ENCODE results near the gene EGF.

Gene EGF

DNA sequence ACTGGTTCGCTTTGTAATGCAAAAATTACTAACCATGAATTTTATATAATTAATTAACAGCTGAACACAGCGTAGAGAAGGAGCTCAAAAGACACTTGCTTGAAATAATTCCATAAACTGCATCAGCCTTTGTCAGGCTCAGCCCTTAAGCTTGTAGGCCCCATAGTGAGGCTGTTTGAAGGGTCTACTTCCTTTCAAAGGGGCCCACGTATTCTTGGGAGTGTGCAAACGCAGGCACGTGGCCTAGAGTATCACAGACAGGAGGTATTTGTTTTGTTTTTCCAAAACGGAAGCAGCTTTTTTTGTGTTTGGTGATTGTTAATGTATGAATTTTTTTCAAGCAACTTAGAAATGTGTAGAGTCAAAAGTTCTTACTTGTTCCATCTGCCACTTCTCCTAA is 25.6 kb upstream of the EGF start:
- no peak for DNase-seq (ENCODE audit: low spot score)
- TF ChIP-seq, protein P1, sequence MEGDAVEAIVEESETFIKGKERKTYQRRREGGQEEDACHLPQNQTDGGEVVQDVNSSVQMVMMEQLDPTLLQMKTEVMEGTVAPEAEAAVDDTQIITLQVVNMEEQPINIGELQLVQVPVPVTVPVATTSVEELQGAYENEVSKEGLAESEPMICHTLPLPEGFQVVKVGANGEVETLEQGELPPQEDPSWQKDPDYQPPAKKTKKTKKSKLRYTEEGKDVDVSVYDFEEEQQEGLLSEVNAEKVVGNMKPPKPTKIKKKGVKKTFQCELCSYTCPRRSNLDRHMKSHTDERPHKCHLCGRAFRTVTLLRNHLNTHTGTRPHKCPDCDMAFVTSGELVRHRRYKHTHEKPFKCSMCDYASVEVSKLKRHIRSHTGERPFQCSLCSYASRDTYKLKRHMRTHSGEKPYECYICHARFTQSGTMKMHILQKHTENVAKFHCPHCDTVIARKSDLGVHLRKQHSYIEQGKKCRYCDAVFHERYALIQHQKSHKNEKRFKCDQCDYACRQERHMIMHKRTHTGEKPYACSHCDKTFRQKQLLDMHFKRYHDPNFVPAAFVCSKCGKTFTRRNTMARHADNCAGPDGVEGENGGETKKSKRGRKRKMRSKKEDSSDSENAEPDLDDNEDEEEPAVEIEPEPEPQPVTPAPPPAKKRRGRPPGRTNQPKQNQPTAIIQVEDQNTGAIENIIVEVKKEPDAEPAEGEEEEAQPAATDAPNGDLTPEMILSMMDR (IDR thresholded peaks at IDR 0.05; ENCODE audit: extremely low read depth, missing control alignments) = no peak

DNA sequence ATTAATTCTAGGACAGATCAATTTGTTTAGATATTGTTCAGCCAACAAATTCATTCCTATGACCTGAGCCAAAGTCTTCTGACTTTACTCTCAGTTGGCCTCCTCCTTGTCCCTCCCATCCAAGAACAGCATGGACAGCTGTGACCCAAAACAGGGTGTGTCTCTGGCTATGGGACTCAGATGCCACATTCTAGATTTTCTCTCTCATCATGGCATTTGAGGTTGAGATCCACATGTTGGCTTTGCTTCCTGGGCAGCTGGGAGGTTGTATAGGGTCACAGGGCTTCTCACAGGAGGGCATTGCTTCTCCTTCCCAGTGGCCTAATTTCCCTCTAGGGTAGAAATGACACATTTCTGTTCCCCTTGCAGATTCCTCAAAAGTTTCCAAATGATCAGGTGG is 22.6 kb upstream of the EGF start:
- TF ChIP-seq, protein P1 (IDR thresholded peaks at IDR 0.05; ENCODE audit: extremely low read depth, missing control alignments) = no peak
- no peak for DNase-seq (ENCODE audit: low spot score)

DNA sequence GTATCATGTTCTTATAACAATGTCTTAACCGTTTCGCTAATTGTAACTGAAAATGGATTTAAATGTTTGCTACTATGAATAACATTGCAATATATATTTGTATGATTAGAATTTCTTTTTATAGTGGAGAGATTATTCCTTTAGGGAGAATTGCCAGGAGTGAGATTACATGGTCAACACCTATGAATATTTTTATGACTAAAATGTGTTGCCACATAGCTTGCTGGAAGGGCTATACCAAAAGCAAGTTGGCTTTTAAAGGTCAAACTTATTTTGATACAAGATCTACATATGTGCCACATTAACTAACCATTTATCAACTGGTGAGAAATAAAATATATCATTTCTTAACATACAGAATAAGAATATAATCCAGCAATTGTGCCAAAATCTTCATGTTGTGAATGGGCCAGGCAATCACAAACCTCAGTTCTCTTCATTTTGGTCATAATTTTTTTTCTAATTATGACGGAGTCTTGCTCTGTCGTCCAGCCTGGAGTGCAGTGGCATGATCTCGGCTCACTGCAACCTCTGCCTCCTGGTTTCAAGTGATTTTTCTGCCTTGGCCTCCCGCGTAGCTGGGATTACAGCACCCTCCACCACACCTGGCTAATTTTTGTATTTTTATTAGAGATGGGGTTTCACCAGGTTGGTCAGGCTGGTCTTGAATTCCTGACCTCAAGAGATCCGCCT is 10.0 kb upstream of the EGF start:
- no peak for DNase-seq (ENCODE audit: low spot score)
- TF ChIP-seq, protein P1 (IDR thresholded peaks at IDR 0.05; ENCODE audit: extremely low read depth, missing control alignments) = no peak

DNA sequence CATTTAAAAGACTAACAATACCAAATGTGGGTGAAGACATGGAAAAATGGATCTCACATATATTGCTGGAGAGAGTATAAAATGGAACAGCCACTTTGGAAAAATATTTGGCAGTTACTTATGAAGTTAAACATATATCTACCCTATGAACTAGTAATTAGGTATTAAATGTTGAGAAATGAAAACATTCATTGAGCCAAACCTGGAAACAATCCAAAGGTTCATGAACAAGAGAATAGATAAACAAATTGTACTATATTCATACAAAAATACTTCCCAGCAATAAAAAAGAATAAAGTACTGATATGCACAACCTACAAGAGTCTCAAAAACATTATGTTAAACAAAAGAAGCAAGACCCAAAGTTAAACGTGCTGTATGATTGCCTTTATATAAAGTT is 4.0 kb upstream of the EGF start:
- TF ChIP-seq, protein P1 (IDR thresholded peaks at IDR 0.05; ENCODE audit: extremely low read depth, missing control alignments) = no peak
- DNase-seq (ENCODE audit: low spot score) = no peak

DNA sequence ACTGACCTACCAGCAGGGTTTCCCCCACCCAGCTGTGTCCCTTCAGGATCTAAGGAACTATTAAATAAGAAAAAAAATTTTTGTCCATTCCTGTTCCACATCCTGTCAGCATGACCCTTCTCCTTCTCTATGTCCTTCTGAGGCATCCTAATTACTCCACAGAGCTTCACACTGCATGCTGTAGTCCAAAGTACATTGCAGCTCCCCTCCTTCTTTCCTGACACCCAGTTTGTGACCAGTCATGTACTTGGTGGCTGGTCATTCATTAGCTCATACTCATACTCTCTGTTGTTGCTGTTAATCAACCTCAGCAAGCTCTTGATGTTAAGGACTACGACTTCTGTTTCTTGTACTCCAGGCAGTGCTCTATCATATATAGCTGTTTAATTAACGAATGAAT is 2.4 kb upstream of the EGF start:
- TF ChIP-seq, protein P1 (IDR thresholded peaks at IDR 0.05; ENCODE audit: extremely low read depth, missing control alignments) = no peak
- no peak for DNase-seq (ENCODE audit: low spot score)

DNA sequence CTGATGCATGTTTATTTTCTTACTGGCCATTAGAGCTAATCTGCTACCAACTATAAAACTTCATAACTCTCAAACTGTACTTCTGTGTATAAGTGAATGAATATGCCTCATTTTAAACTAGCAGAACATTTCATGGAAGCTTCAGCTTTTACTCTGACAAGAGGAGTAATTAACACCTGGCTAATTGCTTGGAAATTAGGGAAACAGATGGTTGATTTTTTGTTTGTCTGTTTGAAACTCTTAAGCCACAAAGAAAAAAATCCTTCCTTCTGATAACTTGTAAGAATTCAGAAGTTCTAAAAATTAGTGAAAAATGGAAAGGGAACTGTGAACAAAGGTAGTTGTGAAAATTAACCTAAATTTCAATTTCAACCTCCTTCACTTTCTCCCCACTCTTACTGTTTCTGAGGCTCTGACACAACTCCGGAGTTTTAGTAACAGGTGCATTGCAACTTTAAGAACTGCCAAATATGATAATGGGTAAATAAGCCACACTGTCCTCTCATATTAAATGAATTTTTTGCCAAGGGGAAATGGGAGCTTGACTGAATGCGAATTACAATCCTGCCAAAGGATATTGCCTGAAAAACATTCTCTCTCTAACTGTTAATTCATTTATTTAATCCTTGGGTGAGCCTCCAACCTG is 1.0 kb downstream of the EGF start:
- DNase-seq (ENCODE audit: low spot score) = no peak
- TF ChIP-seq, protein P1 (IDR thresholded peaks at IDR 0.05; ENCODE audit: extremely low read depth, missing control alignments) = no peak

DNA sequence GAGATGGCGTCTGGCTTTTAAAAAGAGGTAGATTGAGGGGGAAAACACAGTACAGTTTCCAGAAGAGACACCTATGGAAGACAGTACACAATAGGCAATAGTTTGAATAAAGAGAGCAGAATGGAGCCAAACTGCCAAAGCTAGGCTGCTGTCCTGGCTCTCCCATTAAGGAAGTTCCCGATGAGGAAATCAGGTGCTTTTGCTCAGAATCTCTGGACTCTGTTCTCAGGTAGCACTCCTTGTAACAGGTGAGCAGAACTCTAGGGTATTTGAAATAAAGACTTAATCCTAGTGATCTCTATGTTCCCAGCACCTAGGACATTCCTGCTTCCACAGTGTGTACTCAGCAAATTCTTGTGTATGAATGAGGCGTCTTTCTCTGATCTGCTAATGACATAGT is 1.6 kb downstream of the EGF start:
- TF ChIP-seq, protein P1 (IDR thresholded peaks at IDR 0.05; ENCODE audit: extremely low read depth, missing control alignments) = no peak
- no peak for DNase-seq (ENCODE audit: low spot score)

Data from GM20000 (cell line).